Measurements from ENCODE around the gene DOK3.

DNA sequence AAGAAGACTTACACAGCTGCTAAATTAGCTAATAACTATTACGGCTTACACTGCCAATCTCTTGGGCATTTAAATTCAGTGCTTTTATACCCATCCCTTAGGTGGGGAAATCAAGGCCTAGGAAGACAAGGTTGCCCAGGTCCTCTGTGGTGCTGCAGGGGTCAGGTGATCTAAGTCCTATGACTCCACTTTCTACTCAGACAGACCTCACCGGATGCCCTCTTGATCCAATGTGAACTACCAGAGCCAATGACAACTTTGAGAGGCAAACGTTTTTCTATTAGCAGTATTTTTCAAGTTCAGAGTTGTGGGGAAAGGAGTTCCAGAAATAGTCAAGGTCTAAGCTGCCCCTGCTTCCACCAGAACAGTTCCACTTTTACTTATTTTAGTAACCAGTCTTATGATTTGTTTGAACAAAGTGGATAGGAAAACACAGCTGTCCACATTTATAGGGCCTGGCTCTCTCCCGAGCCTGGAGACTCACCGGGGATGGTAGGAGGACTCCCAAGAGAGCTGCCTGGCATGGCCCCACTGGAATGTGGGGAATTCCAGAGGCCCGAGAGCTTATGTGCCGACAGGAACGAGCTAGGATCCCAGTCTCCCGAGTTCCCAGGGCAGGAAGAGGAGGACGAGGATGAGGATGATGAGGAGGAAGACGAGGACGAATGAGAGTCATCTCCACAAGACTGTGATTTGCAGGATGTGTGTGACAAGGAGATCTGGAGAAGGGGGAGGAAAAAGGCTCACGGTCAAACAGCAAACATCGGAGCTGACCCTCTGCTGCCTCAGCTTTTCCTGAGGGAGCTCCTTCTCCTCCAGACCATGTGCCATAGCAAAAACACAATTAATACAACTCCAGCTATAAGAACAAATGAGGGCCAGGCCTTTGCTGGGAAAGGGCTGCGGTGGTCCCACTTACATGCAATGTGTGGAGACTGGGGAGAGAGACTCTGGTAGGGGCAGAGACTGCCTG lies 28.0 kb upstream of the DOK3 start:
- TF ChIP-seq, protein P1, sequence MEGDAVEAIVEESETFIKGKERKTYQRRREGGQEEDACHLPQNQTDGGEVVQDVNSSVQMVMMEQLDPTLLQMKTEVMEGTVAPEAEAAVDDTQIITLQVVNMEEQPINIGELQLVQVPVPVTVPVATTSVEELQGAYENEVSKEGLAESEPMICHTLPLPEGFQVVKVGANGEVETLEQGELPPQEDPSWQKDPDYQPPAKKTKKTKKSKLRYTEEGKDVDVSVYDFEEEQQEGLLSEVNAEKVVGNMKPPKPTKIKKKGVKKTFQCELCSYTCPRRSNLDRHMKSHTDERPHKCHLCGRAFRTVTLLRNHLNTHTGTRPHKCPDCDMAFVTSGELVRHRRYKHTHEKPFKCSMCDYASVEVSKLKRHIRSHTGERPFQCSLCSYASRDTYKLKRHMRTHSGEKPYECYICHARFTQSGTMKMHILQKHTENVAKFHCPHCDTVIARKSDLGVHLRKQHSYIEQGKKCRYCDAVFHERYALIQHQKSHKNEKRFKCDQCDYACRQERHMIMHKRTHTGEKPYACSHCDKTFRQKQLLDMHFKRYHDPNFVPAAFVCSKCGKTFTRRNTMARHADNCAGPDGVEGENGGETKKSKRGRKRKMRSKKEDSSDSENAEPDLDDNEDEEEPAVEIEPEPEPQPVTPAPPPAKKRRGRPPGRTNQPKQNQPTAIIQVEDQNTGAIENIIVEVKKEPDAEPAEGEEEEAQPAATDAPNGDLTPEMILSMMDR (conservative IDR thresholded peaks at IDR 0.05): no peak
- TF ChIP-seq ZFX (IDR thresholded peaks at IDR 0.05): no peak
